BJ (cell line): ENCODE measurements around the gene ADAMTS13. TPM values are rescaled to one million over a fixed set of nuclear protein-coding genes. Genes with fewer than 3 reads are reported as not detected.
"Not testable (repeated sequence)": the region's sequence is repeated elsewhere in the genome, so short reads cannot be mapped to it uniquely, and the experiment has no call there.

Experiments
- CTCF ChIA-PET: fragments of 350-600 bp; formaldehyde crosslinking; extraction: SDS; loops from one replicate; lab custom pipeline; 2021; ENCODE audit warnings: antibody characterized with exemption, inconsistent platforms; lab: Yijun Ruan, JAX
- POLR2A ChIA-PET: fragments of 300-600 bp; sonication (Branson Sonifier 250); formaldehyde crosslinking; extraction: SDS; loops from one replicate; lab custom pipeline; 2021; ENCODE audit warnings: antibody characterized with exemption; lab: Charles Lee
- DNase-seq: peaks from one replicate; pipeline ENCODE4 v3.0.0-alpha.2; 2011; ENCODE audit warnings: low read depth
- H3K27me3 ChIP-seq: 2 replicates; pipeline ENCODE4 v1.6.0; 2011; ENCODE audit warnings: low read length; ENCODE audit not compliant: control insufficient read depth, insufficient read depth
- H3K36me3 ChIP-seq: 2 replicates; pipeline ENCODE4 v1.5.1; 2011; ENCODE audit warnings: low read length; ENCODE audit not compliant: control insufficient read depth, insufficient read depth
- H3K4me3 ChIP-seq: 2 replicates; pipeline ENCODE4 v1.5.1; 2011; ENCODE audit warnings: low read depth, mild to moderate bottlenecking, control low read depth, low read length
- CTCF ChIP-seq: IDR thresholded peaks from 2 replicates; pipeline ENCODE4 v1.5.1; 2011; ENCODE audit warnings: low read depth, mild to moderate bottlenecking, control low read depth, inconsistent platforms, low read length, moderate library complexity; ENCODE audit not compliant: insufficient read depth
- polyA minus RNA-seq: library from RNA; depleted of rRNA, polyadenylated mRNA; stranded (reverse); fragments of >200 nt; gene quantifications from 2 replicates; pipeline ENCODE4 v1.2.3, GENCODE V29; 2011; rRNA and poly(A)+ RNA removed
- polyA plus RNA-seq: library from polyadenylated mRNA; depleted of rRNA; stranded (reverse); fragments of >200 nt; gene quantifications from 2 replicates; pipeline ENCODE4 v1.2.3, GENCODE V29; 2011; rRNA removed

Gene ADAMTS13
- polyA plus RNA-seq (1.3 and 2.4 TPM in 2 replicates), polyA minus RNA-seq (0.57 and 0.62 TPM in 2 replicates)

- POLR2A ChIA-PET: no interaction called here
- DNase-seq: no peak
- no peak for TF ChIP-seq CTCF
- Histone ChIP-seq H3K4me3 (no peak within 1 kb of the TSS), H3K27me3 (peaks cover 2% of the 10 kb centered on the region; the same call in 1 of the 2 replicates), H3K36me3 (no peaks in the 10 kb centered on the region)
- CTCF ChIA-PET: interaction anchor here (1.0 kb wide), 1 partner anchor 9 kb away, joined by 3 read pairs; no protein-coding TSS in a partner anchor
Observed at GRCh38 chr9:133421615-133422542, at the start of gene ADAMTS13. Gene ADAMTS13, plus strand, starts transcription at chr9:133422367. Its CDS starts 77 bp downstream, at chr9:133422444.

GRCh38 chr9:133374612-133375115 is 47.5 kb upstream of the ADAMTS13 start:
- Histone ChIP-seq H3K36me3 (peaks cover 17% of the 10 kb centered on the region), H3K4me3 (peak overlapping the region; percentile 77), H3K27me3 (no peaks in the 10 kb centered on the region)
- POLR2A ChIA-PET: no interaction called here
- no peak for TF ChIP-seq CTCF
- CTCF ChIA-PET: interaction anchor here (0.7 to 1.6 kb wide), 6 partner anchors 9 to 1539 kb away, joined by 3 read pairs; no protein-coding TSS in a partner anchor
- DNase-seq: no peak

- Histone ChIP-seq H3K36me3 (peaks cover 14% of the 10 kb centered on the region), H3K27me3 (no peaks in the 10 kb centered on the region), H3K4me3 (peak overlapping the region; percentile 77)
- TF ChIP-seq CTCF: no peak
- DNase-seq: no peak
- ChIA-PET CTCF (interaction anchor here (1.0 to 1.6 kb wide), 2 partner anchors 25 to 42 kb away, joined by 3 read pairs; no protein-coding TSS in a partner anchor), POLR2A (no interaction called here)
Observed at GRCh38 chr9:133375116-133375723, 46.9 kb upstream of the ADAMTS13 start.

GRCh38 chr9:133375724-133376654 is 46.2 kb upstream of the ADAMTS13 start, which contains the start of the genes STKLD1 and SURF4:
Gene STKLD1, plus strand, starts transcription at chr9:133376366. Its CDS starts 108 bp downstream, at chr9:133376474.
Gene SURF4, minus strand, starts transcription at chr9:133376060. Its CDS starts 91 bp downstream, at chr9:133375969.
- Histone ChIP-seq H3K27me3 (no peaks in the 10 kb centered on the region), H3K4me3 (peak within 1 kb of the TSS; percentile 79), H3K36me3 (peaks cover 10% of the 10 kb centered on the region)
- POLR2A ChIA-PET: no interaction called here
- CTCF ChIA-PET: interaction anchor here (1.6 kb wide), 1 partner anchor 34 kb away, joined by 3 read pairs; no protein-coding TSS in a partner anchor
- TF ChIP-seq CTCF: no peak
- peak; percentile 69 for DNase-seq

GRCh38 chr9:133377280-133377679 is 44.9 kb upstream of the ADAMTS13 start:
- H3K36me3 ChIP-seq, H3K27me3 ChIP-seq, DNase-seq, POLR2A ChIA-PET, H3K4me3 ChIP-seq: not testable (repeated sequence)
- CTCF ChIA-PET: interaction anchor here (0.7 to 2.3 kb wide), 4 partner anchors 26 to 37 kb away, joined by 3 to 8 read pairs (median 4); no protein-coding TSS in a partner anchor
